Peyer's patch (tissue), 4 donors: ENCODE results near the gene TMEM107. TPM values are rescaled to one million over a fixed set of nuclear protein-coding genes. Genes with fewer than 3 reads are reported as not detected.

ENCODE experiments used
- DNase-seq, 3 donors: peaks; one replicate each; pipeline ENCODE4 v3.0.0-alpha.2; 2017 to 2019
- H3K27ac ChIP-seq, 4 donors: fragments of 200-600 bp; sonication (generic); one replicate each; pipeline ENCODE4 v1.5.1; 2016 to 2019
- H3K27me3 ChIP-seq, 2 donors: fragments of 200-600 bp; sonication (generic); one replicate each; pipeline ENCODE4 v1.5.1; 2019
- H3K36me3 ChIP-seq, 3 donors: fragments of 200-600 bp; sonication (generic); one replicate each; pipeline ENCODE4 v1.5.1; 2016 to 2019
- H3K4me1 ChIP-seq, 4 donors: fragments of 200-600 bp; sonication (generic); one replicate each; pipeline ENCODE4 v1.5.1; 2016 to 2019
- H3K4me3 ChIP-seq, 4 donors: fragments of 200-600 bp; sonication (generic); 1 replicate in 3 of 4; 2 replicates in 1 of 4; pipeline ENCODE4 v1.5.1; 2016 to 2019; ENCODE audit warnings: mild to moderate bottlenecking in 1 of 4
- H3K9me3 ChIP-seq, 4 donors: fragments of 200-600 bp; sonication (generic); one replicate each; pipeline ENCODE4 v1.5.1; 2016 to 2019; ENCODE audit warnings: mild to moderate bottlenecking in 1 of 4
- CTCF ChIP-seq, 6 experiments: fragments of 450-650 bp in 4 of 6; fragments of 200-600 bp in 2 of 6; sonication (generic) in 1 of 6; IDR thresholded peaks; one replicate each; pipeline ENCODE4 v1.5.1; 2017 to 2019; ENCODE audit warnings: antibody characterized with exemption in 6 of 6, mild to moderate bottlenecking in 3 of 6, moderate library complexity in 1 of 6
- POLR2A ChIP-seq, 2 donors: fragments of 450-650 bp; IDR thresholded peaks; one replicate each; pipeline ENCODE4 v1.5.1; 2017; ENCODE audit warnings: antibody characterized with exemption in 2 of 2, mild to moderate bottlenecking in 2 of 2, moderate library complexity in 2 of 2
- total RNA-seq, 4 donors: library from RNA; depleted of rRNA; stranded (reverse); fragments of >200 nt; gene quantifications; one replicate each; pipeline ENCODE4 v1.1.0, GENCODE V29; 2016

TMEM107 gene
- total RNA-seq, 4 donors from 2014 or later, result 6.5 to 27.2 (median 16.4) TPM

DNA sequence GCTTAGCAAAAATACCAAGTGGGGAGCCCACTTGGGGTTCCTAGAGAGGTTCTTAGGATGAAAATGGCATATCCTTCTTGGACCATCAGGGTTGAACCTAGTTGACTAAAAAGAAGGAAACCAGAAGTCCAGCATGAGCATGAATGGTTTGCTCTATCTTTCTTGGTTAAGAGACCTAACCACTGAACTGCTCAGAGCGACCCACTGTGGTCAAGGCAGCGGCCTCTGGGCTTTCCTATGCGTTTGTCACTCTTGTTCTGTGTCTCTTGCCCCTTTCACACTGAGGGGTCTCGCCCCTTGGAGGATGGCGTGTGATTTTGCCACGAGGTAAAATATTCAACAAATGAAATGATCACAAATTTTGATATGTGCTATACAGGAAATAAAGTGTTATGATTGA is 14.3 kb upstream of the TMEM107 start:
- no peaks in the 10 kb centered on the region for H3K27me3 ChIP-seq
- no peaks in the 10 kb centered on the region for H3K9me3 ChIP-seq
- DNase-seq, result no peak
- H3K27ac ChIP-seq, result peak overlapping the region; percentile 94 to 99 (median 98)
- no peaks in the 10 kb centered on the region for H3K36me3 ChIP-seq
- peaks cover 3 to 32% (median 14%) of the 10 kb centered on the region in 4 donors for H3K4me1 ChIP-seq
- TF ChIP-seq POLR2A (IDR thresholded peaks at IDR 0.05) (no peak), CTCF (IDR thresholded peaks at IDR 0.05) (no peak)
- H3K4me3 ChIP-seq, result peak overlapping the region in 3 of 4 donors; percentile 83 to 93 (median 86)

GRCh38 chr17:8189711-8190477 is 13.7 kb upstream of the TMEM107 start, which contains the start of gene BORCS6:
TSS of gene BORCS6 (minus strand) at chr17:8190180. CDS start at chr17:8190140, 40 bp downstream.
- Histone ChIP-seq H3K4me1 (peaks cover 3 to 32% (median 14%) of the 10 kb centered on the region in 4 donors), H3K27ac (peak within 1 kb of the TSS; percentile 94 to 99 (median 98)), H3K27me3 (no peaks in the 10 kb centered on the region), H3K4me3 (peak within 1 kb of the TSS; percentile 83 to 93 (median 88)), H3K36me3 (no peaks in the 10 kb centered on the region), H3K9me3 (no peaks in the 10 kb centered on the region)
- TF ChIP-seq CTCF (IDR thresholded peaks at IDR 0.05) (peak in 1 of 6 experiments; percentile 0), POLR2A (IDR thresholded peaks at IDR 0.05) (peak; percentile 88 to 92)
- peak; percentile 97 to 99 (median 99) for DNase-seq

- Histone ChIP-seq H3K9me3 (no peaks in the 10 kb centered on the region), H3K36me3 (no peaks in the 10 kb centered on the region), H3K4me1 (peaks cover 3 to 32% (median 14%) of the 10 kb centered on the region in 4 donors), H3K4me3 (peak overlapping the region; percentile 83 to 93 (median 88)), H3K27me3 (no peaks in the 10 kb centered on the region), H3K27ac (peak overlapping the region; percentile 94 to 99 (median 98))
- peak; percentile 42 to 73 (median 72) for DNase-seq
- TF ChIP-seq CTCF (IDR thresholded peaks at IDR 0.05), result no peak
- TF ChIP-seq POLR2A (IDR thresholded peaks at IDR 0.05), result no peak
Measured at GRCh38 chr17:8189041-8189710, 13.0 kb upstream of the TMEM107 start.

DNA sequence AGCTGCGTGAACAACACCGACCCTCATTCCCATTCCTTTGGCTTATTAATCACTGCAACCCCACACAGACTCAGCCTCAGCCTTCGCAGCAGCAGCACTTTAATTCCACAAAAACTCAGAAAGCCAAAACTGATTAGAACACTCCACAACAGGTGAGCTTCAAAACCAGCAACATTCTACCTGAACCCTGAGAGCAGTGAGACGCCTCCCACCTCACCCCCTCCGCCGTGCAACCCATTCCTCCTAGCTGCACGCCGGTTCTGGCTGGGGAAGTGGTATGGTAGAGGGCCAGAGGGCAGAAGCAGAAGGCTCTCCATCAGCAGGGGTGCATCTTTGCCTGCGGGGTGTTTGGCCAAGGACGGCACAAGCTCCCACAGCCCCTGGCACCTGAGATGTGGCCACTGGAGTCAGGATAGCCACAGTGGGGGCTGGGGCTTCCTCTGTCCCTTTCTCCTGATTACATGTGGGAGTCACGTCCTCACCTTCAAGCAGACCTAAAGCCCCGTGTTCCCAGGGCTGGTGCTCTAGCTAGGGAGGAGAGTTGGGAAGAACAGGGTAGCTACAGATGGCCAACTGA is 12.2 kb upstream of the TMEM107 start:
- H3K4me3 ChIP-seq, result peak overlapping the region; percentile 83 to 93 (median 88)
- peak in 1 of 3 donors; percentile 35 for DNase-seq
- no peak for TF ChIP-seq CTCF (IDR thresholded peaks at IDR 0.05)
- TF ChIP-seq POLR2A (IDR thresholded peaks at IDR 0.05), result no peak
- H3K4me1 ChIP-seq, result peaks cover 3 to 32% (median 14%) of the 10 kb centered on the region in 4 donors
- H3K27me3 ChIP-seq, result no peaks in the 10 kb centered on the region
- H3K9me3 ChIP-seq, result no peaks in the 10 kb centered on the region
- H3K36me3 ChIP-seq, result no peaks in the 10 kb centered on the region
- peak overlapping the region; percentile 94 to 99 (median 98) for H3K27ac ChIP-seq

GRCh38 chr17:8187517-8188262 is 11.5 kb upstream of the TMEM107 start:
- no peaks in the 10 kb centered on the region for H3K27me3 ChIP-seq
- peak overlapping the region; percentile 74 to 93 (median 84) for H3K4me3 ChIP-seq
- no peaks in the 10 kb centered on the region for H3K36me3 ChIP-seq
- H3K9me3 ChIP-seq, result no peaks in the 10 kb centered on the region
- peaks cover 3 to 30% (median 14%) of the 10 kb centered on the region in 4 donors for H3K4me1 ChIP-seq
- peak; percentile 19 to 53 for TF ChIP-seq POLR2A (IDR thresholded peaks at IDR 0.05)
- no peak for TF ChIP-seq CTCF (IDR thresholded peaks at IDR 0.05)
- peak overlapping the region; percentile 88 to 99 (median 96) for H3K27ac ChIP-seq
- DNase-seq, result peak; percentile 73 to 94 (median 89)
